Skin epidermis (tissue), 12 donors: ENCODE measurements around the gene CEP112.
"Not testable (repeated sequence)": the region's sequence is repeated elsewhere in the genome, so short reads cannot be mapped to it uniquely, and the experiment has no call there.

ENCODE experiments used
- H3K27ac ChIP-seq, 21 experiments: fragments of 200-600 bp; sonication (generic) in 11 of 21; one replicate each; pipeline ENCODE4 v1.5.0; 2020; ENCODE audit warnings: mild to moderate bottlenecking in 3 of 21, inconsistent platforms in 2 of 21, moderate library complexity in 2 of 21
- H3K4me3 ChIP-seq, 7 experiments: fragments of 200-600 bp; sonication (generic) in 2 of 7; one replicate each; pipeline ENCODE4 v1.5.0; 2020; ENCODE audit warnings: inconsistent platforms in 2 of 7, mild to moderate bottlenecking in 2 of 7, moderate library complexity in 1 of 7

CEP112 gene

GRCh38 chr17:65763786-65764185 is 428.1 kb downstream of the CEP112 start:
- Histone ChIP-seq H3K27ac (no peak overlapping the region), H3K4me3 (no peak overlapping the region)

- Histone ChIP-seq H3K27ac (no peak overlapping the region), H3K4me3 (no peak overlapping the region)
These were observed 429.0 kb downstream of the CEP112 start for GRCh38 chr17:65762973-65763372.

- no peak overlapping the region for H3K4me3 ChIP-seq
- no peak overlapping the region for H3K27ac ChIP-seq
These were observed 432.4 kb downstream of the CEP112 start for GRCh38 chr17:65759532-65759931.

- Histone ChIP-seq H3K4me3 (no peak overlapping the region), H3K27ac (no peak overlapping the region)
These were observed 435.2 kb downstream of the CEP112 start for GRCh38 chr17:65756760-65757159.

GRCh38 chr17:65755799-65756198 is 436.1 kb downstream of the CEP112 start:
- H3K27ac ChIP-seq, result no peak overlapping the region
- no peak overlapping the region for H3K4me3 ChIP-seq

DNA sequence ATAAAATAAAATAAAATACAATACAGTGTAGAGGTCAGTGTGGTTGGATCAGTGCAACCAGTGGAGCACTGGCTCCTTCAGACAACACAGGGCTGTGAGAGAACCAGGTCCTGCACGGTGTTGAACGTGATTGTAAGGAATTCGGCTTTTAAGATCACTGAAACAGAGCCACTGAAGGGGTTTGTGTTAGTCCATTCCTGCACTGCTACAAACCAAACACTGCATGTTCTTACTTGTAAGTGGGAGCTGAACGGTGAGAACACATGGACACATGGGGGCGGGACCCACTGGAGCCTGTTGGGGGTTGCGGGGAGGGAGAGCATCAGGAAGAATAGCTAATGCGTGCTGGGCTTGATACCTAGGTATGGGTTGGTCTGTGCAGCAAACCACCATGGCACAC is 437.3 kb downstream of the CEP112 start:
- no peak overlapping the region for H3K4me3 ChIP-seq

DNA sequence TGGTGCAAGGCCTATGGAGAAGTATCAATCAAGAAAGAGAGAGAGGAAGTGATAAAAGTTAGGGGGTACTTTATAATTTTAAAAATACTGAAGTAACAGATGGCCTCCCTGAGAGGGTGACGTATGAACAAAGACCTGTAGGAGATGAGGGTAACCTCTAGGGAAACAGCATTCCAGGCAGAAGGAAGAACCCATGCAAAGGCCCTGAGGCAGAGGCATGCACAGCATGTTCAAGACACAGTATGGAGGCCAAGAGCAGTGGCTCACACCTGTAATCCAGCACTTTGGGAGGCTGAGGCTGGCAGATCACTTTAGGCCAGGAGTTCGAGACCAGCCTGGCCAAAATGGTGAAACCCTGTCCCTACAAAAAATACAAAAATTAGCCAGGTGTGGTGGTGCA is 437.9 kb downstream of the CEP112 start:
- H3K4me3 ChIP-seq, result no peak overlapping the region

More for the DNA sequence above, 437.3 kb downstream of the CEP112 start:
- no peak overlapping the region for H3K27ac ChIP-seq

DNA sequence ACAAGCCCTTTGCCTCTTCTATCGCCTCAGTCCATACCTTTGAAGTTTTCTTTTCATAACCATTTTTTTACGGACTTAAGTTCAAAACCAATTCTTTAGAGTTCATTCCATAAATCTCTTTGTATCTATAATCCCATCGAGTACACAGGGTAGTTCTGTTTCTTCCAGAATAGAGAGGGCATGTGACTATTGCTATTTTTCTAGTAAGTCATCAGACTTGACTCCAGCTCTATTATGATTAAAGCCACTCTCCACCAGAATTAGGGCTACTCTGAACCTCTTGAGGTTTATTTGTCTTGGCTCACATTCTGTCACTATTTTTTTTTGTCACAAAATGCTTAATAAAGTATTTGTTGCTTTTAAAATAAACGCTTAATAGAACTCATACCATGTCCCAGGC is 438.6 kb downstream of the CEP112 start:
- no peak overlapping the region for H3K4me3 ChIP-seq
- H3K27ac ChIP-seq, result peak overlapping the region in 1 of 21 experiments; percentile 3

More for the DNA sequence above, 437.9 kb downstream of the CEP112 start:
- H3K27ac ChIP-seq, result no peak overlapping the region

- H3K27ac ChIP-seq, result peak overlapping the region in 13 of 21 experiments; percentile 2 to 71 (median 40)
- no peak overlapping the region for H3K4me3 ChIP-seq
These were observed 440.7 kb downstream of the CEP112 start for GRCh38 chr17:65751263-65751662.

GRCh38 chr17:65750631-65751115 is 441.3 kb downstream of the CEP112 start:
- H3K27ac ChIP-seq, result peak overlapping the region in 17 of 21 experiments; percentile 2 to 71 (median 39)
- no peak overlapping the region for H3K4me3 ChIP-seq

- Histone ChIP-seq H3K27ac (peak overlapping the region in 13 of 21 experiments; percentile 2 to 70 (median 31)), H3K4me3 (no peak overlapping the region)
These were observed 441.8 kb downstream of the CEP112 start for GRCh38 chr17:65750166-65750565.

DNA sequence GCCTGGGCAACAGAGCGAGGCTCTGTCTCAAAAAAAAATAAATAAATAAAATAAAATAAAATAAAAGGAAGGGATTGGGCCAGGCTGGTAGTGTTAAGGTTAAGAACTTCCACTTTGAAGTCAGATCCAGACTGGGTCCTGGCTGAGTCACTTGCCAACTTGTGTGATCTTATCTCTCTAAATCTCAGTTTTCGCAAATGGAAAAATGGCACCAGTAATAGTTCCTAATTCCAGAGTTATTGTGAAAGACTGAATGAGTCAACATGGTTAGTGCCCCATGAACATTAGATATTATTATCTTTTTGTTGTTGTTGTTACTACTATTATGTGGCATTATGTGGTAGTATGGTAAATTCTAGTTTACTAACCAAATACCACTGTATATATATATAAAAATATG is 442.5 kb downstream of the CEP112 start:
- H3K27ac ChIP-seq, result peak overlapping the region in 7 of 21 experiments; percentile 3 to 68 (median 48)
- no peak overlapping the region for H3K4me3 ChIP-seq

DNA sequence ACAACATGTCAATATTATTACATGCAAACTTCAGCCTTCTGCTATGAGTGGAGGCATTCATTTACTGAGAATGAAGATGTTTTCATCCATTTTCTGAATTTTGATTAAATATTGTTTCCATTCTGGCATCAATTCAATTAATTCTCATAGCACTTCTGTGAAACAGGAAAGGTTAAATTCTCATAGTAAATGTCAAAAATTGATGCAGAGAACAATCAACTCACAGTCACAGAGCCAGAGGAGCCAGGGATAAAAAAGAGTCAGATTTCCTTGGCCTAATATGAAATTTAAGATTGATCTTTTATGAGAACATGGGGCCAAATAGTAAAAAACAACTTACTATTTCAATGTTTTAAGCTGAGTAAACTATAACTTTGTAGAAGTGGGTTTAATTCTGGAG is 446.7 kb downstream of the CEP112 start:
- Histone ChIP-seq H3K4me3 (no peak overlapping the region), H3K27ac (no peak overlapping the region)

DNA sequence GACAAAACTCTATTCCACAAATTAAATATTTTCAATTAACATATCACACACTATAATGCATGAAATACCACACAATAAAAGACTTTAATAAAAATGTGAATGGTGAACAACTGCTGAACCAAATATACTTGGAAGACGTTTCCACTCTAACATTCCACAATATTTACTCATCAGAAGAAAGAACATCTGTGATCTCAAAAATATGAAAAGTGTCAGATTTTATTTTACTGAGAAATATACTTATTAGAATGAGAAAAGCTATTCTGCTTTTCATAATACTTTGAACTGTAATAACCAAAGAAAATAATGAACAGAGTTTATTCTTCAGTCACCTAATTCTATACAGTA is 448.7 kb downstream of the CEP112 start:
- no peak overlapping the region for H3K4me3 ChIP-seq
- H3K27ac ChIP-seq, result peak overlapping the region in 4 of 21 experiments; percentile 16 to 68 (median 39)

DNA sequence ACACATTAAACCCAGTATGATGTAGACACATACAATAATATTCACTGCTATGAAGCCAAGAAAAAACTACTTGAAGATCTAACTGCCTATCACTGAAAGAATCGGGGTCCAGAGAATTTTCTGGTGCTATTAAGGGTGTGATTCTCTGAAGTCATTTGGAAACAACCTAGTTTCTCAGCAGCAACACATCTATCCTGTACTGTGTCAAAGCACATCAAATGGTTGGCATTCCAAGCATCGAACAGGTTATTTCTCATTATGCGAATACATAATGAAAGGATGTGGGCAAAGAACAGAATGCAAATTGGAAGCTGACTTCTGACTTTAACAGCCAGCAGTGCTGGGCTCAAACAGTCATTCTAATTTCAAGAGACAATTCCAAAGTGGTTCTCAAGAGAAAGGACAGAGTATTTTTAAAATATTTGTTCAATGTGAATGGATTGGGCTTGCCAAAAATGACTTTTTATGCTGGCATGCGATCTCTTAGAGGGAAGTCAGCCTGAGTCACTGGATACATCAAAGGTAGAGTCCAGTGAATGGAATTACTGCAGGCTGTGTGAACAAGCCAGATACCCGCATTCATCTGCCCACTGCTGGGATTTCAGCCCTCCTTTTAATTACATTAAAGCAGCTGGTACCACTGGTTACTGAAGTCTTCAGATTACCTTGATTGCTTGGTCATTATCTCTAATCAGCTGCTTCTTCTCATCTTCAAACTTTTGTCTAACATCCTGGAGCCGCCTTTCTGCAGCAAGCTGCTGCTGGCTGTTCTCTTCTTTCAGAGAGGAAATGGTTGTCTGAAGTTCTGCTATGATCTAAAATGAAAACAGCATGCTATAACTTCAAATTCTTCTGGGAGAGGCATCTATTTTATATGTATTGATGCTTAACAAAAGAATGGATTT is 449.3 kb downstream of the CEP112 start:
- Histone ChIP-seq H3K4me3 (no peak overlapping the region), H3K27ac (peak overlapping the region in 6 of 21 experiments; percentile 16 to 73 (median 42))

DNA sequence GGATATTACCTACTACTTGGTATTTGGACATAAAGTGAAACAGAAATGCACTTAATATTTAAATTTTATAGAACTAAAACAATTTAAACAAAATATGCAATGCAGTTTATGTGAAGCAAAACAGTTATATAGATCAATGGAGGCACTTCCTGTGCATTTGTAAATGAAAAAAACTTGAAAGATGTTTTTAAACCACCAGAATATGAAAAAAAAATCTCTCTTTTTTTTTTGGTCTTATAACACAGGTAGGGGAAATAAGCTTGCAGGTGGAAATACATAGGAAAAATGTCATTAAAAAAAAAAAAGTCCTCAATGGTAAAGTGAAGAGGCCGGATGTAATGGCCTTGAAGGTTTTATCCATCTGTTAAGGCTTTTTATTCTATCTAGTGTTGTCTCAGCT is 450.2 kb downstream of the CEP112 start:
- Histone ChIP-seq H3K27ac (peak overlapping the region in 4 of 21 experiments; percentile 32 to 73 (median 60)), H3K4me3 (no peak overlapping the region)

DNA sequence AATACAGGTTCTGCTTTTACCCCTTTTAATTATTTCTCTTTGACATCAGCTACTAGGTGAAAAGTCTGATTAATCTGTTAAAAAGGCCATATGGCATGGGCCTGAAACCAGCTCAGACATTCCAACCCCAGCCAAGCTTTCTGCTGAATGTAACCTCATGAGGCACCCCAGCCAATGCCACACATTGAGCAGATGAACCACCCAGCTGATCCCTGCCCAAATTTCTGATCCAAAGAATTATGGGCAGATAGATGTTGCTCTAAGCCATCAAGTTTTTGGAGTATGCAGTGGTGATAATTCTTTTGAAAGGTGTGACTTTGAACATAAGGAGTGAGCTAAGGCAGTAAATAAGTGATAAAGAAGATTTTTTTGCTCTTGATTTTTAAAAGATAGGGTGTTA is 452.9 kb downstream of the CEP112 start:
- Histone ChIP-seq H3K4me3 (no peak overlapping the region), H3K27ac (no peak overlapping the region)

DNA sequence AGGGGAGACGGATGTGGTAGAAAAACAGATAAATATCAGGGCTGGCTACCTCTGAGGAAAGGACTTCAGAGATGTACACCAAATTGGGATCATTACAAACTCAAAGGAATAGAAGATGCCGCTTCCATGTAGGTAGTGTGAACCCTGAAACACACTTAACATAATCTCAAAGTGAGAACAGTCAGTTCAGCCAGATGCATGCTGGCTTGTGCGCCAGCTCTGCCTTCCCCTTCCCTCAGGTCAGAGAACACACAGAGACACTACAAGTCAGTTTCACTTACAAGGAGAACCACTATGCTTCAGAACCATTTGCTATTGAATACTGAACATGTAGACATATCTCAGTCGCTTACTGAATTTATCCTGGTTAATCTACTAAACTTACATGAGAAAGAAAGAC is 454.5 kb downstream of the CEP112 start:
- Histone ChIP-seq H3K4me3 (no peak overlapping the region), H3K27ac (no peak overlapping the region)

- Histone ChIP-seq H3K4me3 (no peak overlapping the region), H3K27ac (no peak overlapping the region)
These were observed 458.6 kb downstream of the CEP112 start for GRCh38 chr17:65733314-65733713.

DNA sequence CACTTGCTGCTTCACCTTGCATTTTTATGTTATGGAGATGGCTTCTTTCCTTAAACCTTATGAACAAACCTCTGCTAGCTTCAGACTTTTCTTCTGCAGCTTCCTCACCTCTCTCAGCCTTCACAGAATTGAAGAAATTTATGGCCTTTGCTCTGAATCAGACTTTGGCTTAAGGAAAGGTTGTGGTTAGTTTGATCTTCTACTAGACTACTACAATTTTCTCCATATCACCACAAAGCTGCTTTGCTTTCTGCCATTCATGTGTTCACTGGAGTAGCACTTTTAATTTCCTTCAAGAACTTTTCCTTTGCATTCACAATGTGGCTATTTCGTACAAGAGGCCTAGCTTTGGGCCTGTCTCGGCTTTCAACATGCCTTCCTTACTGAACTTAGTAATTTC is 459.3 kb downstream of the CEP112 start:
- not testable (repeated sequence) for H3K4me3 ChIP-seq

GRCh38 chr17:65730711-65731169 is 461.2 kb downstream of the CEP112 start:
- Histone ChIP-seq H3K4me3 (no peak overlapping the region), H3K27ac (peak overlapping the region in 6 of 21 experiments; percentile 15 to 74 (median 50))

More for the DNA sequence above, 459.3 kb downstream of the CEP112 start:
- not testable (repeated sequence) for H3K27ac ChIP-seq
